ENCODE results near the gene EMC9.

Gene EMC9

DNA sequence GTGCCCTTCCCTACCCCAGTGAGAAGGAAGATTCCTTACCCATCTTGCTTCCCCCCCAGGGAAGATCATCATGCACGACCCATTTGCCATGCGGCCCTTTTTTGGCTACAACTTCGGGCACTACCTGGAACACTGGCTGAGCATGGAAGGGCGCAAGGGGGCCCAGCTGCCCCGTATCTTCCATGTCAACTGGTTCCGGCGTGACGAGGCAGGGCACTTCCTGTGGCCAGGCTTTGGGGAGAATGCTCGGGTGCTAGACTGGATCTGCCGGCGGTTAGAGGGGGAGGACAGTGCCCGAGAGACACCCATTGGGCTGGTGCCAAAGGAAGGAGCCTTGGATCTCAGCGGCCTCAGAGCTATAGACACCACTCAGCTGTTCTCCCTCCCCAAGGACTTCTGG, 37.9 kb downstream of the EMC9 start:
- H3K9me3 ChIP-seq (ENCODE audit: insufficient read depth, low read length, severe bottlenecking) = no peaks in the 10 kb centered on the region
- no peak overlapping the region for H3K27ac ChIP-seq (ENCODE audit: low read length)
- TF ChIP-seq CTCF (IDR thresholded peaks at IDR 0.05; ENCODE audit: borderline replicate concordance, extremely low read depth, low read length, poor library complexity, severe bottlenecking) = no peak
- no peak for TF ChIP-seq EZH2 (IDR thresholded peaks at IDR 0.05; ENCODE audit: borderline replicate concordance, low read depth, low read length, severe bottlenecking)
- no peak overlapping the region for H3K4me2 ChIP-seq (ENCODE audit: insufficient read depth, low read length)
- H3K27me3 ChIP-seq (ENCODE audit: insufficient read depth, low read length, poor library complexity) = no peaks in the 10 kb centered on the region
- no peak overlapping the region for H3K4me3 ChIP-seq (ENCODE audit: low read depth in 1 of 2, low read length in 2 of 2)
- H4K20me1 ChIP-seq (ENCODE audit: insufficient read depth, low read length) = no peaks in the 10 kb centered on the region
- H3K36me3 ChIP-seq (ENCODE audit: insufficient read depth, low read length) = peaks cover 41% of the 10 kb centered on the region
- H3K9ac ChIP-seq (ENCODE audit: low read depth, low read length) = no peak overlapping the region
- H2AFZ ChIP-seq (ENCODE audit: low read depth, low read length) = no peak overlapping the region
- H3K79me2 ChIP-seq (ENCODE audit: insufficient read depth, low read length) = no peaks in the 10 kb centered on the region
- DNase-seq = no peak
- H3K4me1 ChIP-seq (ENCODE audit: insufficient read depth, low read length) = peaks cover 4% of the 10 kb centered on the region
- ATAC-seq (ENCODE audit: insufficient read depth, low read depth) = no peak

GRCh38 chr14:24102357-24103048, 38.9 kb downstream of the EMC9 start:
- ATAC-seq (ENCODE audit: insufficient read depth, low read depth) (no peak), DNase-seq (no peak)
- H3K4me3 ChIP-seq (ENCODE audit: low read depth in 1 of 2, low read length in 2 of 2) = no peak overlapping the region
- no peaks in the 10 kb centered on the region for H3K4me1 ChIP-seq (ENCODE audit: insufficient read depth, low read length)
- H3K79me2 ChIP-seq (ENCODE audit: insufficient read depth, low read length) = no peaks in the 10 kb centered on the region
- H3K27me3 ChIP-seq (ENCODE audit: insufficient read depth, low read length, poor library complexity) = no peaks in the 10 kb centered on the region
- H3K4me2 ChIP-seq (ENCODE audit: insufficient read depth, low read length) = no peak overlapping the region
- no peak overlapping the region for H3K9ac ChIP-seq (ENCODE audit: low read depth, low read length)
- peaks cover 47% of the 10 kb centered on the region for H3K36me3 ChIP-seq (ENCODE audit: insufficient read depth, low read length)
- TF ChIP-seq CTCF (IDR thresholded peaks at IDR 0.05; ENCODE audit: borderline replicate concordance, extremely low read depth, low read length, poor library complexity, severe bottlenecking) (no peak), EZH2 (IDR thresholded peaks at IDR 0.05; ENCODE audit: borderline replicate concordance, low read depth, low read length, severe bottlenecking) (no peak)
- H2AFZ ChIP-seq (ENCODE audit: low read depth, low read length) = no peak overlapping the region
- no peak overlapping the region for H3K27ac ChIP-seq (ENCODE audit: low read length)
- no peaks in the 10 kb centered on the region for H4K20me1 ChIP-seq (ENCODE audit: insufficient read depth, low read length)
- H3K9me3 ChIP-seq (ENCODE audit: insufficient read depth, low read length, severe bottlenecking) = no peaks in the 10 kb centered on the region

GRCh38 chr14:24100982-24101494, 40.4 kb downstream of the EMC9 start:
- Histone ChIP-seq H3K4me3 (ENCODE audit: low read depth in 1 of 2, low read length in 2 of 2) (no peak overlapping the region), H3K9ac (ENCODE audit: low read depth, low read length) (no peak overlapping the region), H3K27ac (ENCODE audit: low read length) (no peak overlapping the region), H3K36me3 (ENCODE audit: insufficient read depth, low read length) (peaks cover 55% of the 10 kb centered on the region), H3K4me1 (ENCODE audit: insufficient read depth, low read length) (no peaks in the 10 kb centered on the region), H2AFZ (ENCODE audit: low read depth, low read length) (no peak overlapping the region), H3K4me2 (ENCODE audit: insufficient read depth, low read length) (no peak overlapping the region), H3K79me2 (ENCODE audit: insufficient read depth, low read length) (peaks cover 6% of the 10 kb centered on the region), H3K27me3 (ENCODE audit: insufficient read depth, low read length, poor library complexity) (no peaks in the 10 kb centered on the region), H4K20me1 (ENCODE audit: insufficient read depth, low read length) (no peaks in the 10 kb centered on the region), H3K9me3 (ENCODE audit: insufficient read depth, low read length, severe bottlenecking) (no peaks in the 10 kb centered on the region)
- ATAC-seq (ENCODE audit: insufficient read depth, low read depth) = no peak
- TF ChIP-seq CTCF (IDR thresholded peaks at IDR 0.05; ENCODE audit: borderline replicate concordance, extremely low read depth, low read length, poor library complexity, severe bottlenecking) = no peak
- no peak for TF ChIP-seq EZH2 (IDR thresholded peaks at IDR 0.05; ENCODE audit: borderline replicate concordance, low read depth, low read length, severe bottlenecking)
- no peak for DNase-seq

Measured in DND-41 (cell line).